Endodermal cell (in vitro differentiated cells): ENCODE measurements around the gene D2HGDH. TPM values are rescaled to one million over a fixed set of nuclear protein-coding genes. Genes with fewer than 3 reads are reported as not detected.

Experiments
- DNase-seq: peaks from one replicate; pipeline ENCODE4 v3.0.0-alpha.2; 2017
- H3K27ac ChIP-seq: 2 replicates; pipeline ENCODE4 v1.5.1; 2013; ENCODE audit warnings: mild to moderate bottlenecking, low read depth, low read length, moderate library complexity
- H3K27me3 ChIP-seq: 2 replicates; pipeline ENCODE4 v1.6.1; 2013; ENCODE audit warnings: mild to moderate bottlenecking, low read length, moderate library complexity; ENCODE audit not compliant: insufficient read depth, control insufficient read depth, poor library complexity, severe bottlenecking
- H3K36me3 ChIP-seq: 2 replicates; pipeline ENCODE4 v1.7.0; 2013; ENCODE audit warnings: mild to moderate bottlenecking, low read length, moderate library complexity; ENCODE audit not compliant: control insufficient read depth, insufficient read depth
- H3K4me1 ChIP-seq: one replicate; pipeline ENCODE4 v1.7.0; 2013; ENCODE audit warnings: low read length; ENCODE audit not compliant: control insufficient read depth, insufficient read depth
- H3K4me3 ChIP-seq: 2 replicates; pipeline ENCODE4 v1.5.1; 2013; ENCODE audit warnings: mild to moderate bottlenecking, low read length, moderate library complexity
- H3K9ac ChIP-seq: 2 replicates; pipeline ENCODE4 v1.6.1; 2013; ENCODE audit warnings: mild to moderate bottlenecking, low read length, moderate library complexity; ENCODE audit not compliant: poor library complexity, severe bottlenecking; ENCODE audit errors: extremely low read depth
- H3K9me3 ChIP-seq: 2 replicates; pipeline ENCODE4 v1.6.1; 2013; ENCODE audit warnings: mild to moderate bottlenecking, low read length, moderate library complexity; ENCODE audit not compliant: control insufficient read depth
- H3K27ac Mint-ChIP-seq: 2 replicates; pipeline ENCODE4 v1.8.0; 2020; ENCODE audit warnings: mixed read lengths
- H3K27me3 Mint-ChIP-seq: 2 replicates; pipeline ENCODE4 v1.8.0; 2021; ENCODE audit warnings: mild to moderate bottlenecking, mixed read lengths; ENCODE audit not compliant: insufficient read depth
- H3K36me3 Mint-ChIP-seq: 2 replicates; pipeline ENCODE4 v1.8.0; 2020; ENCODE audit warnings: low read depth, mixed read lengths
- H3K4me1 Mint-ChIP-seq: 2 replicates; pipeline ENCODE4 v1.8.0; 2020; ENCODE audit warnings: mixed read lengths
- H3K4me3 Mint-ChIP-seq: 2 replicates; pipeline ENCODE4 v1.8.0; 2020; ENCODE audit warnings: mild to moderate bottlenecking, moderate library complexity, mixed read lengths
- H3K9me3 Mint-ChIP-seq: 2 replicates; pipeline ENCODE4 v1.8.0; 2020; ENCODE audit warnings: mild to moderate bottlenecking, mixed read lengths
- WGBS, 2 experiments: methylation state at CpG; one replicate each; pipeline versions ENCODE4 v1.1.5 to v1.1.7; 2013; ENCODE audit warnings: missing lambda C conversion rate in 2 of 2, mixed read lengths in 1 of 2; ENCODE audit not compliant: insufficient coverage in 1 of 2, insufficient read length in 1 of 2; 5-methylcytosine and 5-hydroxymethylcytosine counted together
- total RNA-seq, 2 donors: library from RNA; stranded (reverse); fragmentation: NEBNext Ultra II Directional in 1 of 2; extraction: Animal tissue kit (Norgen Biotek cat#: 25700) in 1 of 2; gene quantifications; 2 replicates in 1 of 2; 3 replicates in 1 of 2; pipeline ENCODE4 v1.2.1, GENCODE V29; 2021
- TF ChIP-seq, protein P1 (sequence below): fragments of 200-600 bp; sonication (generic); conservative IDR thresholded peaks from 2 replicates; pipeline ENCODE4 v1.5.0; 2021; ENCODE audit warnings: antibody characterized with exemption, mild to moderate bottlenecking

Gene D2HGDH
- total RNA-seq, 2 donors from 2014 or later = 25.1 to 34.8 TPM

DNA sequence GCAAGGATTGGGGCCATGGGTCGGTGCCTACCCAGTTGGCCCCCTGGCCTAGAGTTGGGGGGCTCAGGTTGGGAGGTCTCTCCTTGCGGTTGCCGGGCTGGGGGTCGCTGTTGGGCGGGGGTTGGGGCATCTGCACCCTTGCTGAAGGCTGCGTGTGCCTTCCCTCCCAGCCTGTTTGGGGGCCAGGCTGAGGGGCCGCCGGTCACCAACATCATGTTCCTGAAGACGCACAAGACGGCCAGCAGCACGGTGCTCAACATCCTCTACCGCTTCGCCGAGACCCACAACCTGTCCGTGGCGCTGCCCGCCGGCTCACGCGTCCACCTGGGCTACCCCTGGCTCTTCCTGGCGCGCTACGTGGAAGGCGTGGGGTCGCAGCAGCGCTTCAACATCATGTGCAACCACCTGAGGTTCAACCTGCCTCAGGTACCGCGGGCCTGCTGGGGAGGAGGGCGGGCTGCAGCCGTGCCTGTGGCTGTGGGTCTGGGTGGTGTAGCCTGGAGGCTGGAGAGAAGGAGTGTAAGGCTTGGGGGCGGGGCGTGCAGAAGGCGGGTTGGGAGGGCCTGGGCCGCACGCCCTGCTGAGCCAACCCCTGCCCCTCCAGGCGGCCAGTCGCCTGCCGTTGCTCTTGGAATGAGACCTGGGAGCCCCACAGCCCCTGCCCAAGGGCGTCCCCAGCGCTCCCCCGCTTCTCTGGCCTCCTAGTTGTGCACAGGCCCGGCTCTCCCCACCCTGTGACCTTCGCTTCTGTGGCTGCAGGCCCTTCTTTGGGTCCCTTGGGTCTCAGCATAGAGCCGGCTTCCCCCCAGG, 67.4 kb downstream of the D2HGDH start:
- Histone ChIP-seq H3K9me3 (no peaks in the 10 kb centered on the region), H3K9ac (no peak overlapping the region), H3K36me3 (no peaks in the 10 kb centered on the region), H3K27me3 (peaks cover 23% of the 10 kb centered on the region), H3K4me1 (peaks cover 10% of the 10 kb centered on the region), H3K4me3 (no peak overlapping the region), H3K27ac (no peak overlapping the region)
- H3K9me3 Mint-ChIP-seq = no peaks in the 10 kb centered on the region
- TF ChIP-seq, protein P1, sequence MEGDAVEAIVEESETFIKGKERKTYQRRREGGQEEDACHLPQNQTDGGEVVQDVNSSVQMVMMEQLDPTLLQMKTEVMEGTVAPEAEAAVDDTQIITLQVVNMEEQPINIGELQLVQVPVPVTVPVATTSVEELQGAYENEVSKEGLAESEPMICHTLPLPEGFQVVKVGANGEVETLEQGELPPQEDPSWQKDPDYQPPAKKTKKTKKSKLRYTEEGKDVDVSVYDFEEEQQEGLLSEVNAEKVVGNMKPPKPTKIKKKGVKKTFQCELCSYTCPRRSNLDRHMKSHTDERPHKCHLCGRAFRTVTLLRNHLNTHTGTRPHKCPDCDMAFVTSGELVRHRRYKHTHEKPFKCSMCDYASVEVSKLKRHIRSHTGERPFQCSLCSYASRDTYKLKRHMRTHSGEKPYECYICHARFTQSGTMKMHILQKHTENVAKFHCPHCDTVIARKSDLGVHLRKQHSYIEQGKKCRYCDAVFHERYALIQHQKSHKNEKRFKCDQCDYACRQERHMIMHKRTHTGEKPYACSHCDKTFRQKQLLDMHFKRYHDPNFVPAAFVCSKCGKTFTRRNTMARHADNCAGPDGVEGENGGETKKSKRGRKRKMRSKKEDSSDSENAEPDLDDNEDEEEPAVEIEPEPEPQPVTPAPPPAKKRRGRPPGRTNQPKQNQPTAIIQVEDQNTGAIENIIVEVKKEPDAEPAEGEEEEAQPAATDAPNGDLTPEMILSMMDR = no peak
- no peak overlapping the region for H3K27ac Mint-ChIP-seq
- no peaks in the 10 kb centered on the region for H3K36me3 Mint-ChIP-seq
- 88 to 91% methylated on average over 31 to 44 of the region's 44 CpGs for WGBS, 2 experiments
- peaks cover 8% of the 10 kb centered on the region for H3K27me3 Mint-ChIP-seq
- DNase-seq = peak; percentile 81
- H3K4me1 Mint-ChIP-seq = peaks cover 2% of the 10 kb centered on the region
- no peak overlapping the region for H3K4me3 Mint-ChIP-seq

DNA sequence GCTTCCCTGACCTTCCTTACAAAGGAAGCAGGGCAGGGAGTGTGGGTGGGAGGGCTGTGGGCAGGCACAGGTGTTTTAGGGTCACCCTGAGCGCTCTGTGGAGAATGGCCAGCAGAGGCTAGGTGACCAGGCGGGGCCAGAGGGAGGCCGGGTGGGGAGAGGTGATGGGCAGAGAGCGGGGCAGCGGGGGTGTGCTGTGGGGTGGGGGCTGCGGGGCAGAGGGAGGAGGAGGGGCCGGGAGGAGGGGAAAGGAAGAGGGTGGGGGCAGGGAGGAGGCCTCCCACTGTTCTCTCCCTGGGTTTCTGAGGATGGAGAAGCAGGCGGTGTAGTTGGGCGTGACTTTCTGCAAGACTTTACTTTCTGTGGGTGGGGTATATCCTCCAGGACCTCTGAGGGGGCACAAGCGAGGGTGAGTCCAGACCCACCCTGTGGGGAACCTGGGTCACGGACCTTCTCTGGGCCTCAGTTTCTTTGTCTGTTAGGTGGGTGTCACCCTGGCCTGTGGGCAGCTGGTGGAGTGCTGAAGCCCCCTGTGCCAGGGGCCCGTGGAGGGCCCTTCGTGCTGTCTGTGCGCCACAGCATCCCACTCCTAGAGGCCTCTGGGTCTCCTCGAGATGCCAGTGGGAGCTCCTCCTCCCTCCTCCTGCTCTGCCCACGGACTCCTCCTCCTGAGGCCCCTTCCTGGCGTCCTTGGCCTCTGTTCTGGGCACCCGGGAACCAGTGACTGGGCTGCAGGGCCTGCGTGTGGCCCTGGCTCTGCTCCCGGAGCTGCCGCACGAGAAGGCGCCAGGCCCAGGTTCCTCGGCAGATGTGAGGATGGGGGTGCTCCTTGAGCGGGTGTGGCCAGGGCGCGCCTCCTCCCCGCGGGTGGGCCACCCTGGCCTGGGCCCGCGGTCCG, 68.2 kb downstream of the D2HGDH start:
- H3K36me3 ChIP-seq = no peaks in the 10 kb centered on the region

More for the DNA sequence above, 68.2 kb downstream of the D2HGDH start:
- no peak for DNase-seq
- H3K9me3 ChIP-seq = no peaks in the 10 kb centered on the region
- H3K27me3 ChIP-seq = peaks cover 23% of the 10 kb centered on the region
- Mint-ChIP-seq H3K27ac (no peak overlapping the region), H3K36me3 (no peaks in the 10 kb centered on the region), H3K4me3 (no peak overlapping the region), H3K27me3 (peaks cover 8% of the 10 kb centered on the region), H3K9me3 (no peaks in the 10 kb centered on the region), H3K4me1 (peaks cover 2% of the 10 kb centered on the region)
- WGBS, 2 experiments = 84 to 87% methylated on average over 10 to 32 of the region's 32 CpGs
- H3K4me1 ChIP-seq = peaks cover 10% of the 10 kb centered on the region
- H3K9ac ChIP-seq = no peak overlapping the region
- H3K4me3 ChIP-seq = no peak overlapping the region
- H3K27ac ChIP-seq = no peak overlapping the region
- TF ChIP-seq, protein P1 = no peak
